Measurements from ENCODE around the gene JMJD1C.

DNA sequence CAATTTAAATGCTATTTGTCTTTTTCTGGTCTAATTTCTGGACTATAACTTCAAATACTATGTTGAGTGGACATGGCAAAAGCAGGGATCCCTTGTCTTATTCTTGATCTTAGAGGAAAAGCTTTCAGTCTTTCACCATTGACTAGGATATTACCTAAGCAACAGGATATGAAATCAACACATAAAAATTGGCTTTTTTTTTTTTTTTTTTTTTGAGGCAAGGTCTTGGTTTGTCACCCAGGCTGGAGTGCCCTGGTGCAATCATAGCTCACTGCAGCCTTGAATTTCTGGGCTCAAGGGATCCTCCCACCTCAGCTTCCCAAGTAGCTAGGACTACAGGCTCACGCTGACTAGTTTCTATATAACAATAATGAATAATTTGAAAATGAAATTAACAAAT lies 90.8 kb downstream of the JMJD1C start:
- TF ChIP-seq, protein P1, sequence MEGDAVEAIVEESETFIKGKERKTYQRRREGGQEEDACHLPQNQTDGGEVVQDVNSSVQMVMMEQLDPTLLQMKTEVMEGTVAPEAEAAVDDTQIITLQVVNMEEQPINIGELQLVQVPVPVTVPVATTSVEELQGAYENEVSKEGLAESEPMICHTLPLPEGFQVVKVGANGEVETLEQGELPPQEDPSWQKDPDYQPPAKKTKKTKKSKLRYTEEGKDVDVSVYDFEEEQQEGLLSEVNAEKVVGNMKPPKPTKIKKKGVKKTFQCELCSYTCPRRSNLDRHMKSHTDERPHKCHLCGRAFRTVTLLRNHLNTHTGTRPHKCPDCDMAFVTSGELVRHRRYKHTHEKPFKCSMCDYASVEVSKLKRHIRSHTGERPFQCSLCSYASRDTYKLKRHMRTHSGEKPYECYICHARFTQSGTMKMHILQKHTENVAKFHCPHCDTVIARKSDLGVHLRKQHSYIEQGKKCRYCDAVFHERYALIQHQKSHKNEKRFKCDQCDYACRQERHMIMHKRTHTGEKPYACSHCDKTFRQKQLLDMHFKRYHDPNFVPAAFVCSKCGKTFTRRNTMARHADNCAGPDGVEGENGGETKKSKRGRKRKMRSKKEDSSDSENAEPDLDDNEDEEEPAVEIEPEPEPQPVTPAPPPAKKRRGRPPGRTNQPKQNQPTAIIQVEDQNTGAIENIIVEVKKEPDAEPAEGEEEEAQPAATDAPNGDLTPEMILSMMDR (IDR thresholded peaks at IDR 0.05; ENCODE audit: low read depth, low read length, poor library complexity, severe bottlenecking), result no peak
- TF ChIP-seq EZH2phosphoT487 (IDR thresholded peaks at IDR 0.05; ENCODE audit: borderline replicate concordance, low read length), result no peak
